Adrenal gland (tissue), 5 donors: ENCODE results near the gene MED25.
A peak's percentile ranks its signal among the peaks of the same experiment; 100 is the strongest.

Source experiments
- CTCF ChIP-seq, 6 experiments: fragments of 450-650 bp in 4 of 6; fragments of 200-600 bp in 2 of 6; sonication (generic) in 1 of 6; IDR thresholded peaks; 1 replicate in 5 of 6; 2 replicates in 1 of 6; pipeline versions ENCODE4 v1.5.1 to v1.8.0; 2016 to 2021; ENCODE audit warnings: antibody characterized with exemption in 6 of 6, mild to moderate bottlenecking in 2 of 6, moderate library complexity in 1 of 6
- POLR2A ChIP-seq, 2 donors: fragments of 450-650 bp; IDR thresholded peaks; one replicate each; pipeline ENCODE4 v1.6.1; 2017; ENCODE audit warnings: antibody characterized with exemption in 2 of 2, mild to moderate bottlenecking in 2 of 2, moderate library complexity in 1 of 2
- donor health status: DM: no; HTN: no; CAD: no.

- TF ChIP-seq POLR2A (IDR thresholded peaks at IDR 0.05) (peak; percentile 53 to 64), CTCF (IDR thresholded peaks at IDR 0.05) (peak in 1 of 6 experiments; percentile 10)
These were observed 32.6 kb downstream of the MED25 start, which contains the start of gene PTOV1 for GRCh38 chr19:49850487-49851342.
